AG09319 (cell line): ENCODE data around the gene IQSEC2.

Experiments used
- DNase-seq: peaks from one replicate; pipeline ENCODE4 v3.0.0-alpha.2; 2010; ENCODE audit warnings: low read depth; ENCODE audit errors: extremely low read depth
- CTCF ChIP-seq: IDR thresholded peaks from 2 replicates; pipeline ENCODE4 v1.5.1; 2011; ENCODE audit warnings: low read depth, mild to moderate bottlenecking, inconsistent platforms, low read length, moderate library complexity

IQSEC2 gene

GRCh38 chrX:53251307-53251706, 30.1 kb downstream of the IQSEC2 start:
- DNase-seq: peak; percentile 20
- no peak for TF ChIP-seq CTCF

- no peak for TF ChIP-seq CTCF
- DNase-seq: no peak
Observed at GRCh38 chrX:53250556-53250955, 30.8 kb downstream of the IQSEC2 start.

- DNase-seq: no peak
Observed at GRCh38 chrX:53249408-53250042, 31.9 kb downstream of the IQSEC2 start.

GRCh38 chrX:53247928-53248327, 33.5 kb downstream of the IQSEC2 start:
- TF ChIP-seq CTCF: no peak
- no peak for DNase-seq

More at GRCh38 chrX:53249408-53250042, 31.9 kb downstream of the IQSEC2 start:
- TF ChIP-seq CTCF: no peak

- TF ChIP-seq CTCF: no peak
- no peak for DNase-seq
Observed at GRCh38 chrX:53246231-53246630, 35.2 kb downstream of the IQSEC2 start.

- DNase-seq: no peak
- peak; percentile 36 for TF ChIP-seq CTCF
Observed at GRCh38 chrX:53244610-53245009, 36.8 kb downstream of the IQSEC2 start.

- DNase-seq: no peak
- TF ChIP-seq CTCF: no peak
Observed at GRCh38 chrX:53242310-53242709, 39.1 kb downstream of the IQSEC2 start.
